ENCODE results near the gene SOX15.
A peak's percentile ranks its signal among the peaks of the same experiment; 100 is the strongest.

SOX15 gene

GRCh38 chr17:7577327-7578199 is 12.3 kb downstream of the SOX15 start:
- no peak for DNase-seq (ENCODE audit: low spot score)

- no peak for DNase-seq (ENCODE audit: low spot score)
These were observed 13.4 kb downstream of the SOX15 start for GRCh38 chr17:7576432-7576937.

GRCh38 chr17:7575959-7576358 is 13.9 kb downstream of the SOX15 start:
- no peak for DNase-seq (ENCODE audit: low spot score)

- no peak for DNase-seq (ENCODE audit: low spot score)
These were observed 14.4 kb downstream of the SOX15 start for GRCh38 chr17:7575481-7575883.

- DNase-seq (ENCODE audit: low spot score): no peak
These were observed 15.5 kb downstream of the SOX15 start for GRCh38 chr17:7574176-7574953.

GRCh38 chr17:7573324-7574080 is 16.4 kb downstream of the SOX15 start:
- peak; percentile 78 for DNase-seq (ENCODE audit: low spot score)

- DNase-seq (ENCODE audit: low spot score): peak; percentile 99
These were observed 17.1 kb downstream of the SOX15 start for GRCh38 chr17:7572588-7573323.

GRCh38 chr17:7572338-7572587 is 17.6 kb downstream of the SOX15 start:
- no peak for DNase-seq (ENCODE audit: low spot score)

GRCh38 chr17:7570351-7570750 is 19.5 kb downstream of the SOX15 start:
- no peak for DNase-seq (ENCODE audit: low spot score)

- DNase-seq (ENCODE audit: low spot score): no peak
These were observed 20.3 kb downstream of the SOX15 start for GRCh38 chr17:7569571-7569970.

GRCh38 chr17:7563115-7563869 is 26.6 kb downstream of the SOX15 start:
- no peak for DNase-seq (ENCODE audit: low spot score)

- no peak for DNase-seq (ENCODE audit: low spot score)
These were observed 27.7 kb downstream of the SOX15 start for GRCh38 chr17:7562208-7562605.

- peak; percentile 88 for DNase-seq (ENCODE audit: low spot score)
These were observed 28.2 kb downstream of the SOX15 start, which contains the start of gene SENP3 for GRCh38 chr17:7561589-7562207. Gene SENP3 (plus strand): TSS chr17:7561919. CDS start chr17:7563077, 1,158 bp downstream.

GRCh38 chr17:7561028-7561575 is 28.8 kb downstream of the SOX15 start:
- peak; percentile 92 for DNase-seq (ENCODE audit: low spot score)

GRCh38 chr17:7560172-7561027 is 29.5 kb downstream of the SOX15 start:
- DNase-seq (ENCODE audit: low spot score): no peak

GRCh38 chr17:7559320-7560171 is 30.3 kb downstream of the SOX15 start:
- DNase-seq (ENCODE audit: low spot score): no peak

- DNase-seq (ENCODE audit: low spot score): no peak
These were observed 31.2 kb downstream of the SOX15 start, which contains the start of gene TNFSF13 for GRCh38 chr17:7558544-7559319. Gene TNFSF13 (plus strand): TSS chr17:7558750. CDS start chr17:7559040, 290 bp downstream.

Data from SW480 (cell line).